ENCODE results near the gene SGK2.

DNA sequence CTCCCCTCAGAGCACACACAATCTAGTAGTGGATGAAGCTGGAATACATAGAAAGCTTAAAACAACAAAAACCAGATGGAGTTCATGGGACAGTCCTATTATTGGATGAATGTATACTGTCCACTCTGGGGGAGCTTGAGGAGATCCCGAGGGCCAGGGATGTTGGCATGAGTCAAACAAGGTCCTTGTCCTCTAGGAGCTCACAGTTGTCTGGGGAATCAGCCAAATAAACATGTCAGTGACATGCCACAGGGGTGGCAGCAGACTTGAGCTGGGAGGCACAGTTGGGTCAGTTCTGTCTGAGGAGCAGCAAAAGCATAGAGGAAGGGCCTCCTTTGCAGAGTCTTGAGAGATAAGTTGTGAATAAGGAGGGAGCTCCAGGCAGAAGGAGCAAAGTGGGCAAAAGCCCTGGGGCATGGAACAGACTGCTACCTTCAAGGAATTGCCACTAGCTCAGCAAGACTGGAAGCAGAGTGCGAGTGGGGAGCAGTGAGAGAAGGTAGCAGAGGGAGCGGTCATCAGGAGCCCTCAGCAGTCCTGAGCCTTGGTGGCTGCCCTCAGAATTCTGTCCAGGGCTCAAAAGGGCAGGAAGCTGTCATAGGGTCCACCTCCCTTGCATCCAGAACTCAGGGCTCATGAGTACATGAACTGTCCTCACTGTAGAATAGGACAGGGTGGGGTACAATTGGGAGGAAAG, 29.2 kb upstream of the SGK2 start:
- no peak for TF ChIP-seq EZH2phosphoT487 (IDR thresholded peaks at IDR 0.05; ENCODE audit: low read length)
- TF ChIP-seq, protein P1, sequence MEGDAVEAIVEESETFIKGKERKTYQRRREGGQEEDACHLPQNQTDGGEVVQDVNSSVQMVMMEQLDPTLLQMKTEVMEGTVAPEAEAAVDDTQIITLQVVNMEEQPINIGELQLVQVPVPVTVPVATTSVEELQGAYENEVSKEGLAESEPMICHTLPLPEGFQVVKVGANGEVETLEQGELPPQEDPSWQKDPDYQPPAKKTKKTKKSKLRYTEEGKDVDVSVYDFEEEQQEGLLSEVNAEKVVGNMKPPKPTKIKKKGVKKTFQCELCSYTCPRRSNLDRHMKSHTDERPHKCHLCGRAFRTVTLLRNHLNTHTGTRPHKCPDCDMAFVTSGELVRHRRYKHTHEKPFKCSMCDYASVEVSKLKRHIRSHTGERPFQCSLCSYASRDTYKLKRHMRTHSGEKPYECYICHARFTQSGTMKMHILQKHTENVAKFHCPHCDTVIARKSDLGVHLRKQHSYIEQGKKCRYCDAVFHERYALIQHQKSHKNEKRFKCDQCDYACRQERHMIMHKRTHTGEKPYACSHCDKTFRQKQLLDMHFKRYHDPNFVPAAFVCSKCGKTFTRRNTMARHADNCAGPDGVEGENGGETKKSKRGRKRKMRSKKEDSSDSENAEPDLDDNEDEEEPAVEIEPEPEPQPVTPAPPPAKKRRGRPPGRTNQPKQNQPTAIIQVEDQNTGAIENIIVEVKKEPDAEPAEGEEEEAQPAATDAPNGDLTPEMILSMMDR (IDR thresholded peaks at IDR 0.05; ENCODE audit: low read length): no peak
- TF ChIP-seq EZH2 (optimal IDR thresholded peaks at IDR 0.05; ENCODE audit: low read depth, low read length): no peak

Measured in MM.1S (cell line).